Suprapubic skin (tissue), 4 donors: ENCODE results near the gene PIGS. TPM values are rescaled to one million over a fixed set of nuclear protein-coding genes. Genes with fewer than 3 reads are reported as not detected.

Experiments
- DNase-seq, 2 donors: peaks; one replicate each; pipeline ENCODE4 v3.0.0-alpha.2; 2019; ENCODE audit warnings: low spot score in 2 of 2
- H3K27ac ChIP-seq: fragments of 200-600 bp; sonication (generic); one replicate; pipeline ENCODE4 v1.5.1; 2019
- H3K27me3 ChIP-seq: fragments of 200-600 bp; sonication (generic); one replicate; pipeline ENCODE4 v1.5.1; 2019
- H3K36me3 ChIP-seq: fragments of 200-600 bp; sonication (generic); one replicate; pipeline ENCODE4 v1.5.1; 2019
- H3K4me1 ChIP-seq: fragments of 200-600 bp; sonication (generic); one replicate; pipeline ENCODE4 v1.5.1; 2019
- H3K4me3 ChIP-seq: fragments of 200-600 bp; sonication (generic); one replicate; pipeline ENCODE4 v1.5.1; 2019; ENCODE audit warnings: mild to moderate bottlenecking
- H3K9me3 ChIP-seq: fragments of 200-600 bp; sonication (generic); one replicate; pipeline ENCODE4 v1.5.1; 2019
- CTCF ChIP-seq, 2 donors: fragments of 200-600 bp in 1 of 2; fragments of 450-650 bp in 1 of 2; sonication (generic) in 1 of 2; IDR thresholded peaks; one replicate each; pipeline ENCODE4 v1.5.1; 2016 to 2019; ENCODE audit warnings: antibody characterized with exemption in 2 of 2, mild to moderate bottlenecking in 1 of 2, moderate library complexity in 1 of 2
- EP300 ChIP-seq: sonication (generic); formaldehyde crosslinking; IDR thresholded peaks from one replicate; pipeline ENCODE4 v1.6.1; 2017; ENCODE audit warnings: antibody characterized with exemption
- POLR2A ChIP-seq, 2 donors: fragments of 450-650 bp; IDR thresholded peaks; one replicate each; pipeline ENCODE4 v1.6.1; 2017; ENCODE audit warnings: antibody characterized with exemption in 2 of 2, mild to moderate bottlenecking in 2 of 2, moderate library complexity in 2 of 2
- POLR2AphosphoS5 ChIP-seq, 3 donors: sonication (generic); formaldehyde crosslinking; IDR thresholded peaks; one replicate each; pipeline ENCODE4 v1.6.1; 2017; ENCODE audit warnings: antibody characterized with exemption in 3 of 3
- WGBS: methylation state at CpG from one replicate; pipeline ENCODE4 v1.1.5; 2018; 5-methylcytosine and 5-hydroxymethylcytosine counted together
- total RNA-seq, 4 donors: library from RNA; depleted of rRNA; stranded (reverse); fragments of >200 nt; gene quantifications; one replicate each; pipeline ENCODE4 v1.1.0, GENCODE V29; 2016

PIGS gene
- total RNA-seq, 4 donors from 2014 or later = 38.1 to 76.4 (median 59.2) TPM

GRCh38 chr17:28575126-28575795, 3.9 kb upstream of the PIGS start:
- no peak for DNase-seq
- TF ChIP-seq EP300 = no peak
- no peak for TF ChIP-seq POLR2A (IDR thresholded peaks at IDR 0.05)
- TF ChIP-seq POLR2AphosphoS5 (IDR thresholded peaks at IDR 0.05) = no peak
- no peak for TF ChIP-seq CTCF (IDR thresholded peaks at IDR 0.05)
- H3K27ac ChIP-seq = no peak overlapping the region
- H3K4me1 ChIP-seq = peaks cover 23% of the 10 kb centered on the region
- WGBS = 90% methylated on average over 14 of the region's 14 CpGs
- no peaks in the 10 kb centered on the region for H3K27me3 ChIP-seq
- H3K9me3 ChIP-seq = no peaks in the 10 kb centered on the region
- peaks cover 13% of the 10 kb centered on the region for H3K36me3 ChIP-seq
- H3K4me3 ChIP-seq = no peak overlapping the region

- DNase-seq = no peak
- WGBS = 88% methylated on average over 7 of the region's 7 CpGs
- H3K4me3 ChIP-seq = no peak overlapping the region
- TF ChIP-seq POLR2A (IDR thresholded peaks at IDR 0.05) (no peak), CTCF (IDR thresholded peaks at IDR 0.05) (no peak), EP300 (no peak), POLR2AphosphoS5 (IDR thresholded peaks at IDR 0.05) (no peak)
- peaks cover 31% of the 10 kb centered on the region for H3K4me1 ChIP-seq
- no peaks in the 10 kb centered on the region for H3K27me3 ChIP-seq
- no peak overlapping the region for H3K27ac ChIP-seq
- peaks cover 10% of the 10 kb centered on the region for H3K36me3 ChIP-seq
- no peaks in the 10 kb centered on the region for H3K9me3 ChIP-seq
These were observed 3.2 kb upstream of the PIGS start for GRCh38 chr17:28574526-28574925.

- DNase-seq = no peak
- Histone ChIP-seq H3K4me3 (no peak overlapping the region), H3K9me3 (no peaks in the 10 kb centered on the region), H3K27ac (no peak overlapping the region), H3K4me1 (peaks cover 32% of the 10 kb centered on the region), H3K27me3 (no peaks in the 10 kb centered on the region), H3K36me3 (peaks cover 5% of the 10 kb centered on the region)
- no peak for TF ChIP-seq POLR2A (IDR thresholded peaks at IDR 0.05)
- no peak for TF ChIP-seq POLR2AphosphoS5 (IDR thresholded peaks at IDR 0.05)
- no peak for TF ChIP-seq CTCF (IDR thresholded peaks at IDR 0.05)
- TF ChIP-seq EP300 = no peak
- WGBS = 95% methylated on average over 5 of the region's 6 CpGs
These were observed 2.7 kb upstream of the PIGS start for GRCh38 chr17:28573966-28574480.

GRCh38 chr17:28573521-28573920, 2.2 kb upstream of the PIGS start:
- Histone ChIP-seq H3K36me3 (no peaks in the 10 kb centered on the region), H3K27ac (no peak overlapping the region), H3K4me1 (peaks cover 32% of the 10 kb centered on the region), H3K4me3 (no peak overlapping the region), H3K9me3 (no peaks in the 10 kb centered on the region), H3K27me3 (no peaks in the 10 kb centered on the region)
- TF ChIP-seq EP300 (no peak), CTCF (IDR thresholded peaks at IDR 0.05) (no peak), POLR2A (IDR thresholded peaks at IDR 0.05) (no peak), POLR2AphosphoS5 (IDR thresholded peaks at IDR 0.05) (no peak)
- DNase-seq = no peak
- WGBS = 100% methylated on average over 3 of the region's 9 CpGs

DNA sequence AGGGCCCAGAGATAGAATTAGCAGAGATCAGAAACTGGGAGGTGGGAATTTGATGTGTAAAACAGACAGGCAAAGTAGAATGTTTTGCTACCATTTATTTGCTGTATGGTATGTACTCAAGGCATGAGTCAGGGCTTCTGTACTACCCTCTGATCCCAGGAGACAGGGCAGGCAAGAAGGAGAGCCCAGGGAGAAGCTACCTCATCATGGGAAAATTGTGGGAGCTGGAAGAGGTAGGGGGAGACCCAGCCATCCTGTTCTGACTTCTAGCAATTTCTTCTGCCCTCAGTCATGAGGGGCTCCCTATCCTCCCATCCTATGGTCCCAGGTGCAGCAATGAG, 1.7 kb upstream of the PIGS start:
- Histone ChIP-seq H3K9me3 (no peaks in the 10 kb centered on the region), H3K27ac (no peak overlapping the region), H3K36me3 (no peaks in the 10 kb centered on the region), H3K4me3 (no peak overlapping the region), H3K4me1 (peaks cover 32% of the 10 kb centered on the region), H3K27me3 (no peaks in the 10 kb centered on the region)
- TF ChIP-seq POLR2AphosphoS5 (IDR thresholded peaks at IDR 0.05) (no peak), EP300 (no peak), POLR2A (IDR thresholded peaks at IDR 0.05) (no peak), CTCF (IDR thresholded peaks at IDR 0.05) (no peak)
- DNase-seq = no peak
